Upper lobe of left lung (tissue), 4 donors: ENCODE measurements around the gene SYNCRIP.

Experiments
- CTCF ChIP-seq, 6 experiments: fragments of 450-650 bp in 4 of 6; fragments of 200-600 bp in 2 of 6; sonication (generic) in 2 of 6; IDR thresholded peaks; one replicate each; pipeline ENCODE4 v1.5.1; 2016 to 2019; ENCODE audit warnings: antibody characterized with exemption in 6 of 6
- EP300 ChIP-seq, 4 donors: sonication (generic); formaldehyde crosslinking; IDR thresholded peaks; one replicate each; pipeline ENCODE4 v1.5.1; 2017; ENCODE audit warnings: antibody characterized with exemption in 4 of 4, control low read depth in 2 of 4
- POLR2A ChIP-seq, 4 donors: fragments of 450-650 bp; IDR thresholded peaks; one replicate each; pipeline ENCODE4 v1.5.1; 2016 to 2017; ENCODE audit warnings: antibody characterized with exemption in 4 of 4, mild to moderate bottlenecking in 2 of 4
- POLR2AphosphoS5 ChIP-seq, 2 donors: sonication (generic); formaldehyde crosslinking; IDR thresholded peaks; one replicate each; pipeline ENCODE4 v1.5.1; 2017; ENCODE audit warnings: antibody characterized with exemption in 2 of 2

- TF ChIP-seq CTCF (IDR thresholded peaks at IDR 0.05) (no peak), POLR2A (IDR thresholded peaks at IDR 0.05) (no peak), EP300 (IDR thresholded peaks at IDR 0.05) (no peak), POLR2AphosphoS5 (IDR thresholded peaks at IDR 0.05) (no peak)
Observed at GRCh38 chr6:85641522-85641896, 1.2 kb downstream of the SYNCRIP start.
